GM23248 (cell line): Measurements from ENCODE around the gene RARS1.

Source experiments
- EZH2 ChIP-seq: fragments of 200-600 bp; sonication (generic); IDR thresholded peaks from 2 replicates; pipeline ENCODE4 v1.6.1; 2018; ENCODE audit warnings: antibody characterized with exemption, mild to moderate bottlenecking; ENCODE audit not compliant: insufficient read depth, poor library complexity, severe bottlenecking
- EZH2phosphoT487 ChIP-seq: fragments of 200-600 bp; sonication (generic); IDR thresholded peaks from 2 replicates; pipeline ENCODE4 v1.6.1; 2018; ENCODE audit warnings: antibody characterized with exemption, moderate library complexity, mild to moderate bottlenecking, low read depth; ENCODE audit not compliant: insufficient read depth

DNA sequence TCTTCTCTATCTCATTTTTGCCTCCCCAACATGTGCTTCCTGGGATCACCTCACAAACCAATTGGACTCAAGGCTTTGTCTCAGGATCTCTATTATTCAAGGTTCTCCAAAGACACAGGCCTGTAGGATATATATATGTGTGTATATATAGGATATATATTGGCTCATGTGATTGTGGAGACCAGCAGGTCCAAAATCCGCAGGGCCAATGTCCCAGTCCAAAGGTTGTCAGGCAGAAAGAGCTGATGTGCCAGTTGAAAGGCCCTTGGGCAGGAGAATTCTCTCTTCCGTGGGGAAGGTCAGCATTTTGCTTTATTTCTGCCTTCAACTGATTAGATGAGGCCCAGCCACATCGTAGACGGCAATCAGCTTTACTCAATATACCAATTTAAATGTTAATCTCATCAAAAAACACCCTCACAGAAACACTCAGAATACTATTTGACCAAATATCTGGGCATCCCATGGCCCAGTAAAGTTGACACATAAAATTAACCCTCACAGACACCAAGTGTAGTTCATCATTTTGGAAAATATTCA, 41.6 kb downstream of the RARS1 start:
- TF ChIP-seq EZH2phosphoT487 (no peak), EZH2 (no peak)
